HAP-1 (cell line): Measurements from ENCODE around the gene JAM2.
"Not testable (repeated sequence)": the region's sequence is repeated elsewhere in the genome, so short reads cannot be mapped to it uniquely, and the experiment has no call there.

Experiments
- DNase-seq, 2 experiments: peaks; one replicate each; pipeline ENCODE4 v3.0.0-alpha.2; 2016 to 2020; ENCODE audit warnings: low spot score in 2 of 2
- H3K27me3 ChIP-seq: fragments of 250-450 bp; sonication (Bioruptor Pico); 2 replicates; pipeline ENCODE4 v1.5.1; 2020; ENCODE audit warnings: low read depth, mild to moderate bottlenecking, moderate library complexity
- H3K36me3 ChIP-seq: fragments of 250-450 bp; sonication (Bioruptor Pico); replicated peaks from 2 replicates; pipeline ENCODE4 v1.5.1; 2020; ENCODE audit warnings: mild to moderate bottlenecking
- H3K4me1 ChIP-seq: fragments of 250-450 bp; sonication (Bioruptor Pico); 2 replicates; pipeline ENCODE4 v1.5.1; 2020; ENCODE audit warnings: mild to moderate bottlenecking
- H3K4me3 ChIP-seq: fragments of 250-450 bp; sonication (Bioruptor Pico); 2 replicates; pipeline ENCODE4 v1.5.1; 2020; ENCODE audit warnings: mild to moderate bottlenecking, moderate library complexity
- H3K9me3 ChIP-seq: fragments of 250-450 bp; sonication (Bioruptor Pico); 2 replicates; pipeline ENCODE4 v1.5.1; 2020; ENCODE audit warnings: mild to moderate bottlenecking, moderate library complexity
- in situ Hi-C: fragments of 300-500 bp; cut with MboI; formaldehyde crosslinking; loops from 3 replicates; pipeline ENCODE4 v1.14.3; 2020; ENCODE audit warnings: low sequenced_read_pairs, inconsistent platforms, mixed read lengths

The JAM2 gene

DNA sequence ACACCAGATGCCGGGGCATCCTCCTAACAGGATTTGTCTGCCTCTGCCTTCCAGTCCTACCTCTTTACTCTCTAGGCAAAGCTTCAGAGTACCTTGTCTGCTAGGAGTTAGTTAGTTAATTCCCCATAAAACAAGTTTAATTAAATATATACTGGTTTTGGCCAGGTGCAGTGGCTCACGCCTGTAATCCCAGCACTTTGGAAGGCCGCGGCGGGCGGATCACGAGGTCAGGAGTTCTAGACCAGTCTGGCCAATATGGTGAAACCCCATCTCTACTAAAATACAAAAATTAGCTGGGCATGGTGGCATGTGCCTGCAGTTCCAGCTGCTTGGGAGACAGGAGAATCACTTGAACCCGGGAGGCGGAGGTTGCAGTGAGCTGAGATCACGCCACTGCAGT is 75.0 kb downstream of the JAM2 start:
- H3K36me3 ChIP-seq, DNase-seq, H3K27me3 ChIP-seq, in situ Hi-C loops, H3K4me3 ChIP-seq, H3K9me3 ChIP-seq: not testable (repeated sequence)
- H3K4me1 ChIP-seq = peaks cover 13% of the 10 kb centered on the region

DNA sequence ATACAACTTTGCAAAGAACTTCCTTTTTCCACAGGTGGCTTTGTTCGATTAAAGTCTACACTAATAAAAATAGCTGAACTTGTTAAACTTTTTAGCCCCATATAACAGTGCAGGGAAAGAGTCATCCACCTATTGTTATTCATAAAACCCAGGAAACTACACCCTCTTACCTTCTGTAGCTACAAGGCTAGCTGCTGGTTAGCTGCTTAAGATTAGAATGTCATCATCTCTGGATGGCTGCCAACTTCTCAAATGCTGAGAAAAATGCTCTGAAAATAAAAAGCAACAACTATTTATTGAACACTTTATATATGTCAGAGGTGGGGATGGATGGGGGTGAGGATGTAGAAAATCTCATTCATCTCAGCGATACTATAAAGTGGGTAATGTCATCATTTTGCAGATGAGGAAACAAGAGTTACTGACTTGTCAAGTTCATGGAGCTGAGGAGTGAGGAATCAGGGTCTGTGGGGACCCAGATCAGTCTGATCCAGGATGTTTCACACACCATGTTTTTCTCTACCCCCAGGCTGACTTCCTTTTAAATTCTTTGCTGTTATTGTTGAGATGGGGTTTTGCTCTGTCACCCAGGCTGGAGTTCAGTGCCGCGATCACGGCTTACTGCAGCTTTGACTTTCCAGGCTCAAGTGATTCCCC is 78.6 kb downstream of the JAM2 start:
- no peaks in the 10 kb centered on the region for H3K9me3 ChIP-seq
- in situ Hi-C loops = no loop called here
- peaks cover 13% of the 10 kb centered on the region for H3K4me1 ChIP-seq
- peak; percentile 56 to 88 for DNase-seq
- H3K4me3 ChIP-seq = no peak overlapping the region
- H3K36me3 ChIP-seq = peaks cover 7% of the 10 kb centered on the region; the same call in 1 of the 2 replicates
- H3K27me3 ChIP-seq = no peaks in the 10 kb centered on the region

DNA sequence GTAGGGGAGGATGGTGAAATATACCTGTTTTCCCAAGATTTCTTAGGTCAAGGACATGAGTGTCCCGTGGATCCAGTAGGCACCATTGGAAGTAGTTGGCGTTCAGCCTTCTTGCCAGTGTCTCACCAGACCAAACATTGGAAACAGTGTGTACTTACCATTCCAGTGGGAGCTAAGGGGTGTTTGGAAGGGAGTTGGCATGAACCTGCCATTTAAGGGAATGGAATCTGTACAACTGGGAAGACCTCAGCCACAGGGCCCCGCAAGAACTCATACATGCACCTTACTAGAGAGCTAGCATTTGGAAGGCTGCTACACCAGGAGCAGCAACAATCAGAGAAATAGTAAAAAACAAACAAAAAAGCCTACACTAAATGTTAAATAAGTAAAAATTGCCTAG is 82.9 kb downstream of the JAM2 start:
- H3K9me3 ChIP-seq = no peaks in the 10 kb centered on the region
- H3K27me3 ChIP-seq = no peaks in the 10 kb centered on the region
- no peak for DNase-seq
- in situ Hi-C loops = no loop called here
- H3K36me3 ChIP-seq = peaks cover 48% of the 10 kb centered on the region
- no peak overlapping the region for H3K4me3 ChIP-seq
- H3K4me1 ChIP-seq = peaks cover 8% of the 10 kb centered on the region

DNA sequence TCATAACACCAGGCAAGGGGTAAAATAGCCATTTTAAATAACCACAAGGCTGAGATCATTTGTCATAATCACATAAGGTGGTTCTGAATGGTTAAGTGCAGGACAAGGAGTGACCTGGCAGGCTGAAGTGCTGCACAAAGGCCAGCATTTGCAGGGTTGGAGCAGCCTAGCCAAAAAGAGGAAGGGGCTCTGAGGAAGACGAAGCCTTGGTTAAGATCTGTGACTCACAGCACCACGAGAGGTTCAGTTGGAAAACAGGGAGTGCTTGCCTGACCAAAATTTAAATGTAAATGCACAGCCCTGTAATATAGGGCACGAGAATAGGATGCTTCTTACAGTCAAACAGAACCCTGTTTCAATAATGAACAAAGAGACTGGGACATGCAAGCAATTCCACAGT is 83.6 kb downstream of the JAM2 start:
- H3K4me1 ChIP-seq = peaks cover 3% of the 10 kb centered on the region
- no peaks in the 10 kb centered on the region for H3K27me3 ChIP-seq
- no peaks in the 10 kb centered on the region for H3K9me3 ChIP-seq
- no peak overlapping the region for H3K4me3 ChIP-seq
- peaks cover 54% of the 10 kb centered on the region for H3K36me3 ChIP-seq
- in situ Hi-C loops = no loop called here
- no peak for DNase-seq

DNA sequence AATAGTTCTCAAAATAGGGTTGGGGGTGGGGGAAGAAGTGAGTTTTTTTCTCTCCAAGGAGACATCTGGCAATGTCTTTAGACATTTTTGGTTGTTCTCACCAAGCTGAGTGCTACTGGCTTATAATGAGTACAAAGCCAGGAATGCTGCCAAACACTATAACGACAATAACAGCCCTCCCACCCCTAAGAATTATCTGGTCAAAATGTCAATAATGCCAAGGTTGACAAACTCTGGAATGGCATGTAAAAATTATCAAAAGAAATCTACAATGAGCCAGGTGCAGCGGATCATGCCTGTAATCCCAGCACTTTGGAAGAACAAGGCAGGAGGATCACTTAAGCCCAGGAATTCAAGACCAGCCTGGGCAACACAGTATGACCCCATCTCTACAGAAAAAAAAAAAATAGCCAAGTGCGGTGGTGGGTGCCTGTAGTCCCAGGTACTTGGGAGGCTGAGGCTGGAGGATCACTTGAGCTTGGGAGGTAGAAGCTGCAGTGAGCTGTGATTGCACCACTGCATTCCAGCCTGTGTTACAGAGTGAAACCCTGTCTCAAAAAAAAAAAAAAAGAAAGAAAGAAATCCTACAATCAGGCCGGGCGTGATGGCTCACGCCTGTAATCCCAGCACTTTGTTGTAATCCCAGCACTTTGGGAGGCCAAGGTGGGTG is 93.2 kb downstream of the JAM2 start:
- Histone ChIP-seq H3K4me3 (no peak overlapping the region), H3K9me3 (no peaks in the 10 kb centered on the region), H3K4me1 (peaks cover 28% of the 10 kb centered on the region), H3K27me3 (no peaks in the 10 kb centered on the region), H3K36me3 (peaks cover 39% of the 10 kb centered on the region)
- in situ Hi-C loops = loop anchor here (5.0 kb wide), 1 partner anchor 125 kb away; the partner anchor contains the start of gene MRPL39
- DNase-seq = peak in 1 of 2 experiments; percentile 63

DNA sequence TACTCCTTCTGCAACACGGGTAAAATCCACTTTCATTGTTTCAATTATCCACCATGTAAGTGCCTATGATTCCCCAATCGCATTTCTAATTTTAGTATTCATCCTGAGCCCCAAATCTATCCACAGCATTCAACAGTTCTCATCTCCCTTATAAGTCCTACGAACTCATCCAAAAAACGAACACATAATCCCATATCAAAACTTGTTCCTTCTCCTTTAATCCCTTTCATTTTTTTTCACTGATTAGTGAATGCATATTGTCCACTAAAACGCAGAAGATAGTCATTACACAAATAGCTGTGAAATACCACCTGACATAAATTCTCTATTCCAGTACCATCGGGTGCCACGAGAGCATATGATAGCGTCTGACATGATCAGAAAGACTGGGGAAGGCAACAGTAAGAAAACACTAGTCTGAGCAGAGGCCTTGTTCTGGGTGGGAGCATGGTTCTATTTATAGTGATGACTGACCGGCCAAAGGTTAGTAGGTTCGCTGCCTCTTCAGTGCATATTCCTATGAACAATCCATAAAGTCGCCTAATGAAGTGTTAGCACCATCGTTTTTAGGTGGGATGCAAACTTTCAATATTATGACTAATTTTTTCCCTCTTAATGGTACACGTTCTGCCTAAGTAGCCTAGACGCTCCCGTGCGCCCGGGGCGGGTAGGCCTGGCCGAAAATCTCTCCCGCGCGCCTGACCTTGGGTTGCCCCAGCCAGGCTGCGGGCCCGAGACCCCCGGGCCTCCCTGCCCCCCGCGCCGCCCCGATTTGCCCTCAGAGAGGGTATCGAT is 95.0 kb downstream of the JAM2 start:
- peaks cover 28% of the 10 kb centered on the region for H3K4me1 ChIP-seq
- in situ Hi-C loops = loop anchor here (5.0 kb wide), 1 partner anchor 127 kb away; the partner anchor contains the start of gene MRPL39
- H3K9me3 ChIP-seq = no peaks in the 10 kb centered on the region

DNA sequence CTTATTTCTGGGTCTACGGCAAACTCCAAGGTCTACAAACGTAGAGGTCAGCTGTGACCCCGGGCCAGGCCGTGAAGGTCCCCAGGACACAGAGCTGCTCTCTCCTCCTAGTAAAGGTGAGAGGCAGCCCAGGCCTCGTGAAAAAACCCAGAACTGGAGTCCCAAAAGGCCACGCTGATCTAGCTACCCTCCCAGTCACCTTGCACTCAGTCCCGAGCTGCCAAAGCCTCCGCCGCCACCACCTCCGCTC is 95.5 kb downstream of the JAM2 start:
- DNase-seq = no peak
- H3K4me1 ChIP-seq = peaks cover 28% of the 10 kb centered on the region
- in situ Hi-C loops = loop anchor here (5.0 kb wide), 1 partner anchor 127 kb away; the partner anchor contains the start of gene MRPL39

More for the DNA sequence above, 95.0 kb downstream of the JAM2 start:
- H3K36me3 ChIP-seq = peaks cover 21% of the 10 kb centered on the region
- no peaks in the 10 kb centered on the region for H3K27me3 ChIP-seq
- DNase-seq = peak; percentile 23 to 32
- H3K4me3 ChIP-seq = peak overlapping the region; percentile 90

DNA sequence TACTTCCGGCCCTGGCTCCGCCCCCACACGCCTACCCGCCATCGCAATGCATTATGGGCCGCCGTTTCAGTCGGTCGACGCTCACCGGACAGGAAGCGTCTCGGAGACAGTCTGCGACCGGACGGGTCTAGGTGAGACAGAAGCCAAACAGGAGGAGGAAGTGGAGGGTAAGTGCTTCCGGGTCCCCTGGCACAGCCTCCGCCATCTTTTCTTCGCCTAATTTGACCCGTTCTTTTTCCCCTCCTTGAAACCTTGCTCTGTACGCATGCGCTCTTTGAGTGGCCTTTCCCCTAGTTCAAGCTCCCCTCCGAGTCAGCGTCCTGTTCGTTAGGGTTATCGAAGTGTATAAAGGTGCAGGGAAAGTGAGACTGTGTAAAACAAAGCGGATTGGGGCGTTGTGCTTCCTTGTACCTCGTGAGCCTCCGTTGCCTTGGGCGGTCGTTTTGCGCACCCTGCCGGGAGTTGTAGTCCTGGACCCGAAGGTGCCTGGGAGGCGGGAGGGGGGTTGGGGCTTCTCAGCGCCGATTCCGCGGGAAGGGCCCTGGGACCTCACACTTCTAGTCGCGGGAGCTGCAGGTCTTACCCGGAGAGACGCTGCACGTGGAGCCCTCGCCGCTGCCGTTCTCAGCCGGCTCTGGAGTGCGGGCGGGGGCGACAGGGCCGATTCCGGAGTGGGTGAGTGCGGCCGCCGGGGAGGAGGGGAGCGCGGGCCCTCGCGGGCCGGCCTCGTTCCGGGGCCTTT is 96.0 kb downstream of the JAM2 start, which contains the start of the genes ATP5PF and GABPA:
Gene ATP5PF, minus strand, starts transcription at position 1 of the 742 bp plus-strand sequence. CDS start 5,110 bp downstream, outside the sequence.
Gene GABPA, plus strand, starts transcription at position 69 of the 742 bp plus-strand sequence. CDS start 6,627 bp downstream, outside the sequence.
- H3K36me3 ChIP-seq = peaks cover 11% of the 10 kb centered on the region
- peak within 1 kb of the TSS; percentile 90 for H3K4me3 ChIP-seq
- DNase-seq = peak; percentile 98 to 99
- H3K9me3 ChIP-seq = no peaks in the 10 kb centered on the region
- peaks cover 28% of the 10 kb centered on the region for H3K4me1 ChIP-seq
- no peaks in the 10 kb centered on the region for H3K27me3 ChIP-seq
- in situ Hi-C loops = loop anchor here (5.0 kb wide), 1 partner anchor 128 kb away; the partner anchor contains the start of gene MRPL39

More for the DNA sequence above, 95.5 kb downstream of the JAM2 start:
- no peaks in the 10 kb centered on the region for H3K27me3 ChIP-seq
- H3K36me3 ChIP-seq = peaks cover 16% of the 10 kb centered on the region
- no peaks in the 10 kb centered on the region for H3K9me3 ChIP-seq
- peak overlapping the region; percentile 90 for H3K4me3 ChIP-seq

DNA sequence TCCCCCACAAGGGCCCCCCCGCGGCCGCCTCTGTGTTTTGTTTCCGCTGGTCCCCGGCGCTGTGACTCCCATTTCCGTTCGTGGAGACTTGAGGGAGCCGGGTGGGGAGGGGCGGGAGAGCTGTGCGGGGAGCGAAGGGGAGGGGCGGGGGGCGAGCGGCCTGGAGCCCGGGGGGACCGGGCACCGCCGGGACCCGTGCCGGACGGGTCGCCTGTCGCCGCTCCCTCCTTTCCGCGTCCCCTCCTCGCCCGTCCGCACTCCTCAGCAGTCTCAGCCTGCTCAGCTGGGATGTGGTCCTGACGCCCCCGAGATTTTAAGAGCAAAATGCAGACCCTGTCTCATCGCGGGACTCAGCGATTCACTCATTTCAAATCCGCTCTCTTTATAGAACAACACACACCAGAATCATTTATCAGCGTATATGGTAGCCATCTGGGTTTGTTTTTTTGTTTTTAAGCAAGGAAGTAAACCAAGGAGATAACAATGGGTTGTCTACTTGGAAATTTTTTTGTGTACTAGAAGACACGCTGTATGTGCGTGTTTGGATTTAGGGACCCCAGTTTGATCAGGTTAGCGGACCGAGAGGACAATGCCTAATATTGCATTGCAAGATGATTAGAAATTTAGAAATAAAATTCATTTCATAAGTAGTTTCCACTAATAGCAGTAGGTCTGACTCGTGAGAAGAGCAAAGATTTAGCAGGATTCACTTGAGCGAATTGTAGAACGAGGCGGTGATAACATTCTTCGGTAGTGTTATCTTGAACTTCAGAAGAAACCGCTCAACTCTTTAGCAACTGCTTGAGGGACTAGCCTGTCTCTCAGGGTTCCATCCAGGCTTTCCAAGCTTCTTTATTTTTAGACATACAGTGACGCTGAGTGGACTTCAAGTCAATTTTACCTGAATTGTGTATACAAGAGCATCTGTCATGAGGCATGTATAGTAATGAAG is 96.9 kb downstream of the JAM2 start:
- peaks cover 28% of the 10 kb centered on the region for H3K4me1 ChIP-seq
- DNase-seq = peak; percentile 73 to 92
- H3K4me3 ChIP-seq = peak overlapping the region; percentile 90
- H3K36me3 ChIP-seq = peaks cover 6% of the 10 kb centered on the region
- H3K9me3 ChIP-seq = no peaks in the 10 kb centered on the region
- in situ Hi-C loops = no loop called here
- H3K27me3 ChIP-seq = no peaks in the 10 kb centered on the region

DNA sequence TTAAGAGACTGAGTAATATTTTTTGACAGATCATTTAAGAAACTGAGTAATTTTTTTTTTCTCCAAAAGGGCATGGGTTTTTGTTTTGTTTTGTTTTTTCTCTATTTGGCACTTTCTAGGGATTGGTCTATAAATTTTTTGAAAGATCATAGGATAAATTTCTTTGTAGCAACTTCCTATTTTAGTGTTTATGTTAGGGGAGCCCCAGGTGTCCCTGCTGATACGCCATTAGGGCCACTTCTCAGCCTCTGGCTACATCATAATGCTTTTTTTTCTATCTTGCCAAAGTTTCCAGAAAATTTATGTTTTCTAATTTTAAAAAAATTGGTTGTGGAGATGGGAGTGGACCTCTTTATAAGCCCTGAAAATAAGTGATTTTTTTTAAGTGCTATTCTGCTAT is 98.4 kb downstream of the JAM2 start:
- in situ Hi-C loops = no loop called here
- H3K9me3 ChIP-seq = no peaks in the 10 kb centered on the region
- no peaks in the 10 kb centered on the region for H3K27me3 ChIP-seq
- peaks cover 19% of the 10 kb centered on the region for H3K4me1 ChIP-seq
- DNase-seq = no peak
- peaks cover 6% of the 10 kb centered on the region for H3K36me3 ChIP-seq
- H3K4me3 ChIP-seq = no peak overlapping the region

DNA sequence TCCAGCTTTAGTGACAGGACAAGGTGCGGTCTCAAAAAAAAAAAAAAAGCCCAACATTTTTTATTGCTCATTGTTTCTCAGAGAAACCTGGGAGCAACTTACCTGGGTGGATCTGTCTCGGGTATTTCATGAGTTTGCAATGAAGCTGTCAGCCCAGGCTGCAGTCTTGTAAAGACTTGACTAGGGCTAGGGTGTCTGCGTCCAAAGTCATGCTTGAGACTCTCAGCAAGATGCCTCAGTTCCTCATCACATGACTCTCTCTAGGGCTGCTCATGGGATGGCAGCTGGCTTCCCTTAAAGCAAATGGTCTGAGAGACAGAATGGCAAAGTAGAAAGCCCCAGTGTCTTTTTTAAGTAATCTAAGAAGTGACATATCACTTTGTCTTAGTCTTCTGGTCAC is 103.8 kb downstream of the JAM2 start:
- in situ Hi-C loops = no loop called here
- Histone ChIP-seq H3K4me3 (no peak overlapping the region), H3K9me3 (no peaks in the 10 kb centered on the region), H3K36me3 (peaks cover 18% of the 10 kb centered on the region), H3K4me1 (no peaks in the 10 kb centered on the region; the same call in 1 of the 2 replicates), H3K27me3 (no peaks in the 10 kb centered on the region)
- no peak for DNase-seq

DNA sequence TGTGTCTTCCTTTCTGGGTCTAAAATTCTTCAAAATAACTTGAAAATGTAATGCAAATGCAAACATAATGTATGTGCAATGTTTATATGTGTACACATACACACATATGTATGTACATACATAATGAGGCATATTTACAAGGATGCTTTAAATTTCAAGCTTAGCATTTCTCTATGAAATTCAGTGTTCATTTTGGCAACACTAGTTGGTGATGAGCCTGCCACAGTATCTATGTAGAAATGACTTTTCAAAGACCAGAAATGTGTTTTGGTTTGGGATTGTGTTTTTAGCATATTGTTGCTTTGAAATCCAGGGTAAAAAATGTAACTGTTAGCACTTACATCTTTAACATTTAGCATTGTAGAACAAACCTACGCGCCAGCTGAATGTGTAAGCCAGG is 105.8 kb downstream of the JAM2 start:
- in situ Hi-C loops = no loop called here
- DNase-seq = no peak

More for the DNA sequence above, 105.8 kb downstream of the JAM2 start:
- no peaks in the 10 kb centered on the region for H3K4me1 ChIP-seq
- H3K36me3 ChIP-seq = peaks cover 28% of the 10 kb centered on the region
- no peaks in the 10 kb centered on the region for H3K27me3 ChIP-seq
- H3K9me3 ChIP-seq = no peaks in the 10 kb centered on the region
- no peak overlapping the region for H3K4me3 ChIP-seq
